GM12878 (cell line): ENCODE data around the gene CR1L. TPM values are rescaled to one million over a fixed set of nuclear protein-coding genes. Genes with fewer than 3 reads are reported as not detected.

Experiments used
- ATAC-seq: fragments of 200-7000 bp; cut with Tn5 transposase; 3 replicates; pipeline ENCODE4 v1.9.1; 2020; ENCODE audit warnings: mild to moderate bottlenecking, moderate library complexity
- BruUV-seq: library from RNA; stranded (reverse); fragments of 400-500 nt; replicated peaks from 2 replicates; lab custom pipeline; 2021; lab: Mats Ljungman, UMichigan
- CTCF ChIA-PET: fragments of 300-600 bp; sonication (Branson Sonifier 250); formaldehyde crosslinking; extraction: SDS; loops from one replicate; lab custom pipeline; 2021; ENCODE audit warnings: inconsistent platforms; lab: Yijun Ruan, JAX
- POLR2A ChIA-PET: fragments of 350-600 bp; formaldehyde crosslinking; extraction: SDS; loops from one replicate; lab custom pipeline; 2021; ENCODE audit warnings: inconsistent platforms; lab: Charles Lee
- RAD21 ChIA-PET: fragments of 300-600 bp; sonication (Branson Sonifier 250); formaldehyde crosslinking; loops from one replicate; lab custom pipeline; 2023; ENCODE audit warnings: antibody characterized with exemption; ENCODE audit not compliant: unreplicated experiment; lab: Charles Lee
- SMC1A ChIA-PET: fragments of 300-600 bp; sonication (Branson Sonifier 250); formaldehyde crosslinking; loops from one replicate; lab custom pipeline; 2023; ENCODE audit not compliant: unreplicated experiment, uncharacterized antibody; lab: Charles Lee
- DNase-seq: peaks from one replicate; pipeline ENCODE4 v3.0.0-alpha.2; 2011; ENCODE audit warnings: low read depth, low spot score
- FAIRE-seq: peaks from 3 replicates; lab custom pipeline; 2011; peaks lifted over from hg19 to GRCh38; lab: Jason Lieb, UNC
- H2AFZ ChIP-seq: 2 replicates; pipeline ENCODE4 v1.6.0; 2011; ENCODE audit warnings: low read depth, low read length, control low read depth; ENCODE audit not compliant: control insufficient read depth
- H3K27ac ChIP-seq: 2 replicates; pipeline ENCODE4 v1.5.1; 2011; ENCODE audit warnings: control low read depth; ENCODE audit not compliant: control insufficient read depth, insufficient read depth
- H3K27me3 ChIP-seq, 2 experiments: replicated peaks in 1 of 2; 2 replicates each; pipeline versions ENCODE4 v1.6.0 to v1.6.1; 2011; ENCODE audit warnings: low read length in 1 of 2; ENCODE audit not compliant: control insufficient read depth in 2 of 2, insufficient read depth in 2 of 2
- H3K36me3 ChIP-seq, 2 experiments: 2 replicates each; pipeline ENCODE4 v1.5.1; 2011; ENCODE audit warnings: low read length in 1 of 2; ENCODE audit not compliant: control insufficient read depth in 2 of 2, insufficient read depth in 2 of 2
- H3K4me1 ChIP-seq: 2 replicates; pipeline ENCODE4 v1.6.1; 2011; ENCODE audit warnings: mild to moderate bottlenecking, low read length, moderate library complexity, mixed read lengths; ENCODE audit not compliant: control insufficient read depth, insufficient read depth
- H3K4me2 ChIP-seq: 2 replicates; pipeline ENCODE4 v1.6.0; 2011; ENCODE audit warnings: control low read depth; ENCODE audit not compliant: control insufficient read depth, insufficient read depth
- H3K4me3 ChIP-seq: fragments of 200-600 bp; sonication (generic); 2 replicates; pipeline ENCODE4 v1.5.1; 2016
- H3K79me2 ChIP-seq: 2 replicates; pipeline ENCODE4 v1.6.0; 2011; ENCODE audit warnings: low read length; ENCODE audit not compliant: control insufficient read depth, insufficient read depth
- H3K9ac ChIP-seq: 2 replicates; pipeline ENCODE4 v1.8.0; 2011; ENCODE audit warnings: low read length, control low read depth, mixed read lengths; ENCODE audit not compliant: control insufficient read depth, insufficient read depth
- H3K9me3 ChIP-seq: replicated peaks from 3 replicates; pipeline ENCODE4 v1.5.1; 2011; ENCODE audit warnings: mild to moderate bottlenecking, low read length; ENCODE audit not compliant: control insufficient read depth, insufficient read depth
- H4K20me1 ChIP-seq: 2 replicates; pipeline ENCODE4 v1.6.0; 2011; ENCODE audit not compliant: control insufficient read depth, insufficient read depth
- DPF2 ChIP-seq: fragments of 450-650 bp; IDR thresholded peaks from 2 replicates; pipeline ENCODE4 v1.6.1; 2017; ENCODE audit warnings: mild to moderate bottlenecking
- E2F4 ChIP-seq: IDR thresholded peaks from 2 replicates; pipeline ENCODE4 v1.6.1; 2012; ENCODE audit warnings: low read depth, low read length, improper control_type of control experiment
- HDGF ChIP-seq: fragments of 450-650 bp; IDR thresholded peaks from 2 replicates; pipeline ENCODE4 v1.6.1; 2016; ENCODE audit warnings: antibody characterized with exemption
- IKZF2 ChIP-seq, 2 experiments: fragments of 450-650 bp; IDR thresholded peaks; 2 replicates each; pipeline ENCODE4 v1.6.1; 2017; ENCODE audit warnings: mild to moderate bottlenecking in 2 of 2, moderate library complexity in 2 of 2
- JUND ChIP-seq: IDR thresholded peaks from 2 replicates; pipeline ENCODE4 v1.6.1; 2012; ENCODE audit warnings: low read depth, mild to moderate bottlenecking, low read length, improper control_type of control experiment, moderate library complexity
- MYC ChIP-seq: IDR thresholded peaks from 2 replicates; pipeline ENCODE4 v1.6.1; 2011; ENCODE audit warnings: mild to moderate bottlenecking, low read length, moderate library complexity, inconsistent platforms; ENCODE audit not compliant: insufficient read depth, insufficient replicate concordance, insufficient read length, severe bottlenecking
- RAD21 ChIP-seq: IDR thresholded peaks from 2 replicates; pipeline ENCODE4 v1.6.1; 2011; ENCODE audit warnings: mild to moderate bottlenecking, low read depth, low read length, moderate library complexity; ENCODE audit not compliant: insufficient read depth
- SREBF1 ChIP-seq: IDR thresholded peaks from 2 replicates; pipeline ENCODE4 v1.6.1; 2012; ENCODE audit warnings: mild to moderate bottlenecking, low read length
- TCF12 ChIP-seq: IDR thresholded peaks from 2 replicates; pipeline ENCODE4 v1.6.1; 2011; ENCODE audit warnings: low read depth, mild to moderate bottlenecking, low read length
- USF1 ChIP-seq: IDR thresholded peaks from 2 replicates; pipeline ENCODE4 v1.6.1; 2011; ENCODE audit warnings: borderline replicate concordance, low read depth, mild to moderate bottlenecking, moderate library complexity, mixed read lengths, low read length; ENCODE audit not compliant: insufficient read depth; ENCODE audit errors: extremely low read length
- WGBS: methylation state at CpG from one replicate; pipeline ENCODE4 v1.1.6; 2016; ENCODE audit warnings: low lambda C conversion rate; ENCODE audit not compliant: insufficient replicate concordance, insufficient coverage; ENCODE audit errors: missing lambda C conversion rate; 5-methylcytosine and 5-hydroxymethylcytosine counted together
- in situ Hi-C: fragments of 300-500 bp; cut with MboI; formaldehyde crosslinking; loops from 9 replicates; pipeline ENCODE4 v1.14.3; 2018; ENCODE audit warnings: mixed read lengths
- intact Hi-C: fragments of 100-400 bp; cut with micrococcal nuclease; formaldehyde crosslinking; loops from one replicate; pipeline ENCODE4 v1.14.2; 2022; ENCODE audit not compliant: unreplicated experiment
- polyA plus RNA-seq, 11 experiments: library from polyadenylated mRNA; depleted of rRNA in 4 of 11; unstranded in 6 of 11; stranded (reverse) in 5 of 11; fragments of >200 nt; fragmentation: Nextera tagmentation in 4 of 11; fragmentation: Illumina TruSeq in 1 of 11; extraction: Ambion mirVana in 4 of 11; extraction: Trizol in 1 of 11; gene quantifications; 1 replicate in 1 of 11; 2 replicates in 10 of 11; pipeline versions ENCODE4 v1.2.1 to v1.2.3, GENCODE V29; 2011 to 2016; ENCODE audit warnings: inconsistent platforms in 2 of 11, missing spikeins in 2 of 11, low read depth in 1 of 11
- total RNA-seq, 4 experiments: library from RNA; depleted of rRNA in 3 of 4; stranded (reverse); fragments of >200 nt in 3 of 4; fragmentation: Illumina TruSeq in 1 of 4; extraction: Trizol in 1 of 4; gene quantifications; 2 replicates each; pipeline versions ENCODE4 v1.2.1 to v1.2.3, GENCODE V29; 2013 to 2021

The CR1L gene
- total and polyA plus RNA-seq, 10 of the 15 experiments (the other 5 are each of a cell fraction or from before 2014, with no cell fraction given) = 0.11 TPM; not detected in 9

GRCh38 chr1:207606362-207606755, 38.6 kb upstream of the CR1L start (continued):
- TF ChIP-seq USF1 (no peak), RAD21 (no peak), SREBF1 (no peak), E2F4 (no peak), MYC (no peak), TCF12 (no peak), IKZF2 (IDR thresholded peaks at IDR 0.05) (no peak), JUND (no peak)

GRCh38 chr1:207612762-207613161, 32.2 kb upstream of the CR1L start:
- H3K36me3 ChIP-seq = no peaks in the 10 kb centered on the region
- no peak overlapping the region for H3K27ac ChIP-seq
- ChIA-PET SMC1A (no interaction called here), RAD21 (no interaction called here), CTCF (no interaction called here), POLR2A (no interaction called here)
- no peaks in the 10 kb centered on the region for H3K4me1 ChIP-seq
- no TSS peak for BruUV-seq
- no peak overlapping the region for H2AFZ ChIP-seq
- H3K79me2 ChIP-seq = no peaks in the 10 kb centered on the region
- in situ Hi-C loops (no loop called here), intact Hi-C loops (no loop called here)
- no peaks in the 10 kb centered on the region for H4K20me1 ChIP-seq
- 84% methylated on average over 10 of the region's 11 CpGs for WGBS
- no peaks in the 10 kb centered on the region for H3K9me3 ChIP-seq
- no peak overlapping the region for H3K9ac ChIP-seq
- no peaks in the 10 kb centered on the region for H3K27me3 ChIP-seq
- no peak overlapping the region for H3K4me2 ChIP-seq
- DNase-seq = no peak
- FAIRE-seq = no peak
- TF ChIP-seq HDGF (no peak), DPF2 (no peak)
- H3K4me3 ChIP-seq = no peak overlapping the region
- no peak for ATAC-seq
